GM19240 (cell line): ENCODE data around the gene TJP3.
A peak's percentile ranks its signal among the peaks of the same experiment; 100 is the strongest.

ENCODE experiments used
- DNase-seq: peaks from one replicate; pipeline ENCODE4 v3.0.0; 2011; ENCODE audit warnings: low spot score; ENCODE audit not compliant: insufficient read length

The TJP3 gene

GRCh38 chr19:3671680-3672574, 36.3 kb upstream of the TJP3 start:
- no peak for DNase-seq

GRCh38 chr19:3672575-3672948, 35.6 kb upstream of the TJP3 start:
- no peak for DNase-seq

- DNase-seq = no peak
These were observed 35.2 kb upstream of the TJP3 start for GRCh38 chr19:3672993-3673392.

GRCh38 chr19:3673506-3674439, 34.4 kb upstream of the TJP3 start:
- DNase-seq = no peak

- DNase-seq = no peak
These were observed 33.2 kb upstream of the TJP3 start for GRCh38 chr19:3674784-3675543.

- DNase-seq = no peak
These were observed 30.0 kb upstream of the TJP3 start for GRCh38 chr19:3678188-3678587.

GRCh38 chr19:3679138-3679537, 29.0 kb upstream of the TJP3 start:
- DNase-seq = no peak

GRCh38 chr19:3679581-3679980, 28.6 kb upstream of the TJP3 start:
- no peak for DNase-seq

- DNase-seq = no peak
These were observed 27.2 kb upstream of the TJP3 start for GRCh38 chr19:3680939-3681338.

GRCh38 chr19:3682286-3682685, 25.9 kb upstream of the TJP3 start:
- no peak for DNase-seq

GRCh38 chr19:3682741-3683404, 25.3 kb upstream of the TJP3 start:
- DNase-seq = no peak

GRCh38 chr19:3683405-3684053, 24.7 kb upstream of the TJP3 start:
- no peak for DNase-seq

- DNase-seq = peak; percentile 61
These were observed 23.9 kb upstream of the TJP3 start for GRCh38 chr19:3684054-3684816.

- DNase-seq = no peak
These were observed 23.3 kb upstream of the TJP3 start for GRCh38 chr19:3684817-3685410.

GRCh38 chr19:3687393-3687773, 20.8 kb upstream of the TJP3 start:
- DNase-seq = no peak

- peak; percentile 55 for DNase-seq
These were observed 20.1 kb upstream of the TJP3 start for GRCh38 chr19:3687774-3688706.

GRCh38 chr19:3690551-3691371, 17.4 kb upstream of the TJP3 start:
- DNase-seq = no peak

GRCh38 chr19:3691372-3691716, 16.8 kb upstream of the TJP3 start:
- no peak for DNase-seq
